ENCODE results near the gene AKR1C1.
A peak's percentile ranks its signal among the peaks of the same experiment; 100 is the strongest.
"Not testable (repeated sequence)": the region's sequence is repeated elsewhere in the genome, so short reads cannot be mapped to it uniquely, and the experiment has no call there.

The AKR1C1 gene

DNA sequence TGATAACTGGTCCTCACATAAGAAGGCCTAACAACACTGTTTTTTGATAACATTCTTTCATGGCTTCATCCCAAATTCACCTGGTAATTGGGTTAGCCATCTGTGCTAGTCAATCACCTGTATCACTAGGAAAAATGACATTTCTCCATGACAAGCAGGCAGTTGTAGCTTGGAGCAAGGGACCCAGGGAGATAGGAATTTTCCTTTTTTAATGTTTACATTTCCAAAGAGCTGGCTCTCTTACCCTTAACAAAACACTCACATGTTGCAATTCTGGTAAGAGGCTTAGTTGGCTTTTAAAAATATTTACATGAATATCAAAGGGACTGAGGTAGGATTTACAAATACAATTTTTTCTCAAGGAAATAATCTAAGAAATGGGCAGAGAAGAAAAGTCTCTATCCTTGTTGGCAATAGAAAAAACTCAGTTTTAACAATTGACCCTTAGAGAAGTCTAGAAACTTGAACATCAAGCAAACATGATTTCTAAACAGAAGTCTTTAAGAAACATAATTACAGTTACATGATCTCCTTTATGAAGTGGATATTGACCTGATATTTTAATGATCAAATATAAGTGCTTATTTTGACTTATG is 16.1 kb upstream of the AKR1C1 start:
- DNase-seq: no peak

DNA sequence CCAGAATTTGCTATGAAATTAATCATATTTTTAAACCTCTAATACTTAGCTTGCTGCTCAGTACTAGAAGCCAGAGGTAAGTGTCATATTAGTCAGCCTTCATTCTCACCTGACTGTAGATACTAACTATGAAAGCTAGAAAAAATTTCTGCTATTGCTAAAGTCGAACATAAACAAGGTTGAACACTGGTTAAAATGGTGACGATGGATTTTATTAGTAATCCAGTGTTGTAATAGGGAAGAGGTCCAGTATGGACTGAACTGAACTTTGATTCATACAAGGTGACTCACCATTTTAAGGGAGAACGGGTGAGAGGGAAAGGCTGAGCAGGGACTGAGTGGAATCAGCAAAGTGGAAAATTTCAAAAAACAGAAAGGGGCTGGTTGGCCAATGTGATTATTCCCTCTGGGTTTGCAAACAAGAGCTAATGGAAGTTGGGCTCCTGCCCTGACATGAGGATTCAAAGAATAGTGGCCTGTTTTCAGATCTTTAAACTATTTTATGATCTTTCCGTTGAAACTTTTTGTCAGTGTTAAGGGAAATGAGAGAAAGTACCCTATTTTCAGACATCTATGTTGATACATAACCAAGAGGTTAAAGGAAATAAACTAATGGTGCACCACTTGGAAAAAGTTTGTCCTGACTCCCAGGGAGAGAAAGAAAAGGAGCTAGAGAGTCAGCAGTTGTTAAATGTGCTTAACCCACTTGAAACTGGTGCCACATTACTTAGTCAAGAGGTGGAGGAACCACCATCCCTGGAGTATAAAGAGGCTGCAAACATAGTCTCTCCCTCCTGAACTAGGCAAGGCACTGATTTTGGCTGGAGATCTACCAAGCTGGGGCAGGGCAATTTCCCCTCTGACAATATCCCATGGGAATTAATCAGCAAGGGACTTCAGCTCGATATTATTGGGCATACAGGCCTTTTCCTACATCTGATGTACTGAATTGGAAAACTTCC is 15.3 kb upstream of the AKR1C1 start:
- no peak for DNase-seq

DNA sequence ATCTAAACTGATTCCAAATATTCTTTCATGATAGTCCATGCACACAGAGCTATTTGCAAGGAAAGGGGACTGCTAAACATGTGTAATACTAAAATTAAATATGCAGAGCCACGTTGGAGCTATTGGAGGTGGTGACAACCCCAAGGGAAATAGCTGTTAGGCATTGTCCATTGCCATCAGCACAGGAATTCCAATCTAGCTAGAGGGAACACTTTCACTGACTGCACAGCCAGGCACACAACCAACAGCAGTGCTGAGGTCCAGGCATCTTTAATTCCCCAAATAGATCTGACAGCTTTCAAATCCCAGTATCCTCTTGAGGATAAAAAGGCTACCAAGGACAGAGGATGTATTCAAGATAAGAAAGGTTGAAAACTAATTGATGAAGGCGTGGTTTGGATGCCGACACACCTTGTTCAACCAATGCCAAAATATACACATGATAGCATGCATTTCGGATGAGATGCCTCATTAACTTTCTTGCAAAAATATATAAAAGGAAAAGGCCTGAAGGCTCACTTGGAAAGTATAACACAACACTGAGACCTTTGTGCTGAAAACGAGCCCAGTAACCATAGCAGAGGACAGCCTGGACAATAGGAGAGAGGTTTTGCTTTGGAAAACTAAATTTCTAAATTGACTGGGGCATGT is 11.6 kb upstream of the AKR1C1 start:
- DNase-seq: not testable (repeated sequence)

DNA sequence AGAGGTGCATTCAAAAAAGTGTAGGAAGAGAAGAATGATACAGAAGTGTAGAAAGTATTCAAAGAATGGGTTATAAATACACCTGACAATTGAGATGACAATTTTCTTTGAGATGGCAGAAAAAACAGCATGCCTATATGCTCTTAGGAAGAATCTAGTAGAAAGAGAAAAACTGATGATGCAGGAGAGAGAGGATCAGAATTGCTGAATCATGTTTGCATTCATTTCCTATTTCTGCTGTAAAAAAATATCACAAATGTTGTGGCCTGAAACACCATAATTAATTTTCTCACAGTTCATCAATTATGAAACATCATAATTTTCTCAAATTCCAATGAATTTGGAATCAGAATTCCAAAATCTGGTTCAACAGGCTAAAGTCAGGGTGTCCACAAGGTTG is 9.8 kb upstream of the AKR1C1 start:
- no peak for DNase-seq

DNA sequence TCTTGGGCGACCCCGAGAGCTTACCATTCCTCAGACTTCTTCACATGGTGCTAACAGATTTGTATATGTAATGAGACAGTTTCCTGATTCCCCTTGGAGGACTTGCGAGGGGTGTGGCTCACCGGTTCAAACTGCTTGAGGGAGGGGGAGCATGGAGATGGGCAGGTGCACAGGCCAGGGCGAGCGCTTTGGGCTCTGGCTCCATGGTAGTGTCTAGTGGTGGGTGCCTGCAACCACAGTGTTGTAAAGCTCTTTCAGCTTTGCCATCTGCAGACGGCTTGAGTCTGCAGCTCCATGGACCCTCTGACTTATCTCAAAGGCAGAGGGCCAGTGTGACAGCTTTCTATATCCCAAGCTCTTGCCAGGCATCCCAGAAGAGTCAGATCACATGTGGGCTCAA is 7.1 kb upstream of the AKR1C1 start:
- DNase-seq: not testable (repeated sequence)

DNA sequence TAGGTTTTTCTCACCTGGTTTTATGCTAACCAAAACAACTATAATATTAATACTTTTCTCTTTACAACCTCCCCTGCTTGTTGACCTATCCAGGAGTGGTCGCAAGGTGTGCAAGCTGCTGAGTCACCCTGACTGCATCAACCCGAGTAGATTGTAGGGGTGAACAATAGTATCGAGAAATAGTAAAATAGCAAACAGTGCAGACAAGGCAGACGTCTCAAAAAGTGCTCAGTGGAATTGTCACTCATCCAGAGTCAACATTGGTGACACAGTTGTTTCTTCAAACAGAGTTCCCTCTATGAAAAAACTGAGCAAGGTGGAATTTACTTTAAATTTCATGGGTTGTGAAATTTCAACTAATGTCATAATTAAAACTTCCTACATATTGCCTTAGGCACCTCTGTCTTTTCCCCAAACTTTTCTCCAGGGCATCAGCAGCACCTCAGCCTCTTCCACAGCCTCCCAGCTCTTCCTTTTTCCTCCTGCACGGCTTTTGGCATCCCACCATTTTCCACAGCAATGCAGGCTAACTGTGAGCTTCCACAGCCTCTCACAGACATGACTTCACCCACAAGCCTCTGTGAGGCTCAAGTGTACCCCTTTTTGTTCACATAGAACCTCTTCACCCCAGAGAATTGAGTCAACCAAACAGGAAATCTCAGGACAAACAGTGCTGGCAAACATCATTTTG is 6.1 kb upstream of the AKR1C1 start:
- not testable (repeated sequence) for DNase-seq

DNA sequence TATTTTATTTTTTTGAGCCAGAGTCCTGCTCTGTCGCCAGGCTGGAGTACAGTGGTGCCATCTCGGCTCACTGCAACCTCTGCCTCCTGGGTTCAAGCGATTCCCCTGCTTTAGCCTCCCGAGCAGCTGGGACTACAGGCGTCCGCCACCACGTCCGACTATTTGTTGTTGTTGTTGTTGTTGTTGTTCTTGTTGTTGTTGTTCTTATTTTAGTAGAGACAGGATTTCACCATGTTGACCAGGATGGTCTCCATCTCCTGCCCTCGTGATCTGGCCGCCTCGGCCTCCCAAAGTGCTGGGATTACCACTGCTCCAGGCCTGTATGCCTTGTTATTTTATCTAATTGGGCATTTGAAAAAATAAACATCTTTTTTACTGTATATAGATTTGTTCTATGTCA is 1.7 kb upstream of the AKR1C1 start:
- DNase-seq: not testable (repeated sequence)

DNA sequence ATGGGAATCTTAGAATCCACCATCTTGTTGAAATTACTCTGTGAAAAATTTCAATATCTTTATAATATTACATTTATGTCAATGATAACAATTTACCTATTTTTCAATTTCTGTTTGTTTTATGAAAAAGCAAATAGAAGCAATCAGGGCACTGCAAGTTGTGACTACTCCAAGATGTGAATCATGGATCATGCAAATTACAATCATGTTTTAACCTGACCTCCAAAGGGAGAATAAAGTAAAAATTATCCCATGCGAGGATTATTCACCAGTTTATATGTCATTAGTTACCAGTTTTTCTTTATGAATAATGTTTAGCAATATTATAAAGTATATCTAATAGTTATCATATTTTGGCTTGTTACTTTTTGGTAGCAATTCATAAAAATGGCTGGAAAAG is 907 bp upstream of the AKR1C1 start:
- not testable (repeated sequence) for DNase-seq

DNA sequence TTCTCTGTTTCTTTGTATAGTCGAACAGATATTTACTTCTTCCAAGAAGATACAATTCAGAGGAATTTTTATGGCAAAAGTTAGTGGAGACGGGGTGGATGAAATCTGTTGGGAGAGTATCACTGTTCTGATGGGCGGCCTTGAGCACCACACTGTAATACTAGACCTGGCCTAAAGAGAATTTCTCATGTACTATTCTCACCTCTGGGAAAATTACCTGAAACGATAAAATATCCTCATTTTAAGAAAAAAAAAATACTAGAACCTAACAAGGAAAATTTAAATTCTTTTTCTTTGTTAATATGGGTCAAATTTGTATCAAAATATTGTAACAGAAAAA is 570 bp downstream of the AKR1C1 start:
- DNase-seq: not testable (repeated sequence)

DNA sequence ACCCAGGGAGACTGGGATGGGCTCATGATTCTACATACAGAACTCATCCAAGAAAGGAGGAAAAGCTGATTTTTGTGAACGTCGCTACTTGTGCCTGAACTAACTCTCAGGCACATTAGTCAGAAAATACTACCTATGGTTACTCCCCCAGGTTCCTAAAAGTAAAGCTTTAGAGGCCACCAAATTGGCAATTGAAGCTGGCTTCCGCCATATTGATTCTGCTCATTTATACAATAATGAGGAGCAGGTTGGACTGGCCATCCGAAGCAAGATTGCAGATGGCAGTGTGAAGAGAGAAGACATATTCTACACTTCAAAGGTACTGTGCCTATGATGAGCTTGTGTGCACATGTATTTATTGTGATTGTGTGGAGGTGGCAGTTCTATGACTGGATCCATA is 2.5 kb downstream of the AKR1C1 start:
- DNase-seq: not testable (repeated sequence)

DNA sequence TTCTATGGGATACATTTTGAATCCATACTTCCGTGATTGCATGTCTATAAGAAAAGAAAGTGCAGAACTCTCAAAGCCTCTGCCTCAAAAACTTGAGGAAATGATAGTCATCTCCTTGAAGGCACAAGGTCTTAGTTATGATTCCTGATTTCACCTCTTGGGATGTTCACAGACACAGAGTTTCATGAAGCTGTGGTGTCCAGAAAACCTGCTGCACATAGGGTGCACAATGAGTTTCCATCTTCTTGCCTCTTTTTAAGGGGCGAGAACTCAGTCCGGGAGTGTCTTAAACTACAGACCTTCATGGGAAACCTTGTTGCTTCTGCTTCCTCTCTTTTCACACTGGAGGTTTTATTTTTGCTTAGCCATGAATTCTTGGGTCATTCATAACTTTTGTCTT is 4.0 kb downstream of the AKR1C1 start:
- DNase-seq: not testable (repeated sequence)

DNA sequence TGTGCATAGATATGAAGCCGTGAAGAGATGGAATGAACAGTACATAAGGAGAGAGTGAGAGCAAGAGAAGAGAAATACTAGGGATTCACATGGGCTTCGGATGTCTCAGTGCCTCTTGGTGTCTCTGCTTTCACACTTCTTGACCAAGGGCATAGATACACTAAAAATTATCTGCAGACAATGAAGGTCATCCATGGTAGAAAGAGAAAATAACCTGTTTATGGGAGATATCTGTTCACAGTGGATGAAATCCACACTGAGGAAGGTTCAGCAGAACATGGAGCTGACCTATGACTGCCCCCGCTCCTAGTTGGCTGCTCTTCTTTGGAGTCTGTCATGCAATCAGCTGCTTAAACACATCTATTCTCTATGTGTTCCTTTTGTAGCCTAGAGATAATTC is 6.1 kb downstream of the AKR1C1 start:
- not testable (repeated sequence) for DNase-seq

DNA sequence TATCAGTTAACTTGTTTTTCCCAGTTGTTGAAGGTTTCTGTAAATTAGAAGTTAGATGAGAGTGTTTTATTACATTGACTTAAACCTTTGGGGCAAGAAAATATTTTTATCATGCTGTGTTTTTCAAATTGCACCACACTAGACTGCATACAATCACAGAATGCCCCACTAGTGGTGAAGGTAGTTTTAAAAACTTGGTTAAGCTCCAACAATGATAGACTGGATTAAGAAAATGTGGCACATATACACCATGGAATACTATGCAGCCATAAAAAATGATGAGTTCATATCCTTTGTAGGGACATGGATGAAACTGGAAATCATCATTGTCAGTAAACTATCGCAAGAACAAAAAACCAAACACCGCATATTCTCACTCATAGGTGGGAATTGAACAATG is 7.1 kb downstream of the AKR1C1 start:
- DNase-seq: not testable (repeated sequence)

DNA sequence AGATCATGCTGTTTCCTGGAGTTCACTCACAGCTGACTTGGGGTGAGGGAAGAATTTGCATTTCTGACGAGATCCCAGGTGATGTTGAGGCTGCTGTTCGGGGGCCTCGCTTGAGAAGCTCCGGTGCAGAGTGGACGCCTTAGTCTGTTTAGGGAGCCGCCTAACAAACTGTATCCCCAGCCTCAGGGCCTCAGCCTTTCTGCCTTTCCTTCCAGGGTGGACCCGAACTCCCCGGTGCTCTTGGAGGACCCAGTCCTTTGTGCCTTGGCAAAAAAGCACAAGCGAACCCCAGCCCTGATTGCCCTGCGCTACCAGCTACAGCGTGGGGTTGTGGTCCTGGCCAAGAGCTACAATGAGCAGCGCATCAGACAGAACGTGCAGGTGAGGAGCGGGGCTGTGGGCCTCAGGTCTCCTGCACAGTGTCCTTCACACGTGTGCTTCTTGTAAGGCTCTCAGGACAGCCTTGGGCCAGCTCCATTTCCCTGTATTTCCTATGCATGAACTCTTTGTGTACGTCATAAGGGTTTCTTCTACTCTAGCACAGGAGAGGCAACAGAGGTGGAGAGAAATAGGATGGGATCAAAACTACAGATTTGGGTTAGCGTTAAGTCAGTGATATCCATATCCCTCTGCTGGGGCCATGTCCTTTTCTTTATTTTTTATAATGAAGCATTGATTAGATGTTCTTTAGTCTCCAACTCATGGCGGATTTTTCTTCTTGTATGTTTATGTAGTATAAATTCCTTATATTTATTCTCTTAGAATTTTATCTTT is 9.3 kb downstream of the AKR1C1 start:
- DNase-seq: not testable (repeated sequence)

DNA sequence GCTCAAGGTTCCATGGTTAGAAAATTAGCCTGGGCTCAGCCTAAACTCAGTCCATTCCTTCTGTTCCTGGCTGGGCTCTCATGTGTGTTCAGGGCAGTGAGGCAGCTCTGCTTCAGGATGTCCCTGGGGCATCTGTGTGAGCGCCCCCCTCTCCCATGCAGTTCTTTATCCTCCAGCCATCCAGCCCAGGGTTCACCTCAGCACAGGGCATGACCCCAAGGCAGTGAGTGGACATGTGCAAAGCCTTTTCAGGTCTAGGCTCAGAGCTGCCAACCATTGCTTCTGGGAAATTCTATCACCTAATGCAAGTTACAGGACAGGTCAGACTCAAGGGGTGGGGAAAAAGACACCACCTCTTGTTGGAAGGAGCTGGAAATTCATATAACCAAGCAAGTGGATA is 10.1 kb downstream of the AKR1C1 start:
- not testable (repeated sequence) for DNase-seq

DNA sequence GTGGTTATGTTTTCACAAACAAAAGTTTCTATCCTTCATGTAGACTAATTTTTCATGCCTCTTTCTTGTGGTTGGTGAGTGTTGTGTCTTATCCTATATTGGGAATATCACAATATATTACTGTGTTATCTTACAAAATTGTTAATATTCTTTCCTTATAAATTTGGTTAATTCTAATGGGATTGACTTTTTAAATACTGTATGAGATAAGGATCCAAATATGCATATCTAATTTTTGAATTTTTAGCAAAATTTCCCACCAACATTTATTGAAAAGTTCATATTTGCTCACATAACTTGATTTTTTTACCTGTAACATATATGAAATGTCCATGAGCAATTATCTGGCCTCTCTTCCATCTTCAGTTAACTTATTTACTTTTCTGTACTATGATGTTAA is 11.2 kb downstream of the AKR1C1 start:
- not testable (repeated sequence) for DNase-seq

DNA sequence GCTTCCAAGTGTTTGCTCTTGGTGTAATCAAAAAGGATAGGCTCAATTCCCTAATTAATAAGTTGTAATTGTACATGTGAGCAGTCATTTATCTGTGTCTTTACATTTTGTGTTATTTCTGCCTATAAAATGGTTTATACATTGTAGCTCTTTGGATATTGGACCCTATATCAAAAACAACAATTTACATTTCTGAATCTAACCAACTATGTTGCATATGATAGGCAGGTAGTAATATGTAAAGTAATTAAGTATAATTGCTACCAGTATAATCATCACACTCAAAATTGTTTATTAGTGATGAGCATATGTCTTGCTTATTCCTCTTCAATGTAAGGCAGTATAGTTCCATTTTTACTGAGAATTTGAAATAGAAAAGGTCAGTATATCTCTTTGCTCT is 13.8 kb downstream of the AKR1C1 start:
- no peak for DNase-seq

DNA sequence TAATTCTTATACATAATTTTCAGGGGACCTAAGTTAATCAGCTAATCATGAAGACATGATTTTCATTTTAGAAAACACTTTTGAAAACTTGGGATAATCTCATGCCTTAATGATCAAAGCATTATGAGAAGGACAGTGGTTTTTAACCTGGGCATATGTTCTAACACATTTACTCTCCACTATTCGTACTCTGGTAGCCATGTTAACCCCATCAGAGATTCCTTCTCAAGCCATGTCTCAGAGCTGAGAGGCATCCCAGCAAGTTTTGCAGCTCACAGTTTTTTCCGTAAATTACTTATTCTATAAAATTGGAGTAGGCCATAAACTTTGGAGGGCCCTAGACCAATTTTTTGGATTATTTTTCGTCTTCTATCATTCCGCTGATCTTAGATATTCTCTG is 15.7 kb downstream of the AKR1C1 start:
- no peak for DNase-seq

DNA sequence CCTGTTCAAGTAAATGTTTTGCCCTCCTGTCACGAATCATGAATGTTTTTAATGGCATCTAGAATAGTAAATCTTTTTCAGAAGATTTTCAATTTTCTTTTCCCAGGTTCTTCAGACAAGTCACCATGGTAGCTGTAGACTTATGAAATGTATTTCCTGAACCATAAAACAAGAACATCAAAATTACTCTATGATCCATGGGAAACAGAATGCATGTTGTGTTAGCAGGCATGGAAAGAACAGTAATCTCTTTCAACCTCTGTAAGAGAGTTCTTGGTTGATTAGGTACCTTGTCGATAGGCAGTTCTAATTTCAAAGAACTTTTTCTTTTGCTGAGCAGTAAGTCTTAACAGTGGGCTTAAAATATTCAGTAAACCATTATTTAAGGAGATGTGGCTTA is 17.6 kb downstream of the AKR1C1 start:
- no peak for DNase-seq

DNA sequence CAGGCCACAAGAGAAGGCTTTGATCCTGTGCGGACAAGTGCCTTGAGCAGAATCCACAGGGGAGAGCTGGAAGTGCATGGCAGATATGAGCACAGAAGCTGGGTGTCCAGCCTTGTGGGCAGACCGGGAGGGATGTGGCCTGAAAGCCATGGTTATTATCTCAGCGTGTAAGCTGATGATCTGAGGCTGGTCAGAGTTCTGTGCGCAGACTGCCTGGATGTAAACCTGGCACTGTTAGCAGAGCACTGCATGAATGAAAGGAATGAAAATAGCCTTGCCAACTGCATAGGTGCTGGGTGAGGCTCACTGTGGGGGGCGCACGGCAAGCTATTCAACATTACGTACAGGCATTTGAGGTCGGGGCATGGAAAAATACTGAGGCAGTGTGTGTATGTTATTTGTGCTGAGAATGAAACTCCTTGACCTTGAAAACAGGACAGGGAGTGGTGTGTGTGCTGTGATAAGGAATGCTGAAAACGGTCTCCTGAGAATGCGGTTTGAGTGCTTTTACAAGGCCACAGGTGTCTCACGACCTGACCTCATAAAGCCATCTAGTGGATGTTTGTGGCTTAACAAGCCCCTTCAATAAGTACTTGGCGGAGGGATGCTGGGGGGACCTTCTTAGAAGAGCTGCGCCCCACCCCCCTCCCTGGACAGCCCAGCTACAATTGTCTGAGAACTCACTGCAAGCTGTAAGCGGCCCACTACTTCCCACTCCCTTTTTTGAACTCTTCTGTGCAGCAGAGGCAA is 18.7 kb downstream of the AKR1C1 start:
- peak; percentile 28 for DNase-seq

DNA sequence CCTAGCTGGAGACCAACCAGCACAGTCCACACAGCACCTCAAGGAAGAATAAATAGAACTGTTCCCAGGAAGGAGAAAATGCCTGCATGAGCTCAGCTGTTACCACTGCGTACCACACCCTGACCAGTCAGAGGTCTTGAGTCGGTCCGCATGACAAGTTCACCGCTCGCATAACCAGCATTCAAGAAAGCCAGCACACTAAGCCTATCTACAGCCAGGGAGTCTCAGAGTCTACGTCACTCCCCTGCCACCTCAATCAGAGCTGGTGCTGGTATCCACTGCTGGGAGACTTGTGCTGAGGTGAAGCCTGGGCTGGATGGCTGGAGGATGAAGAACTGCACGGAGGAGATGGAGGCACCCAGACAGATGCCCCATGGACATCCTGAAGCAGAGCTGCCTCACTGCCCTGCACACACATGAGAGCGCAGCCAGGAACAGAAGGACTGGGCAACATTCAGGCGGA is 19.6 kb downstream of the AKR1C1 start:
- no peak for DNase-seq
